ENCODE results near the gene FBXO3. TPM values are rescaled to one million over a fixed set of nuclear protein-coding genes. Genes with fewer than 3 reads are reported as not detected.
A peak's percentile ranks its signal among the peaks of the same experiment; 100 is the strongest.
"Not testable (repeated sequence)": the region's sequence is repeated elsewhere in the genome, so short reads cannot be mapped to it uniquely, and the experiment has no call there.

FBXO3 gene
- total RNA-seq, 1 experiment from 2014 or later = 17.9 TPM

- no peak for DNase-seq
Observed at GRCh38 chr11:33743291-33743690, 31.0 kb downstream of the FBXO3 start.

DNA sequence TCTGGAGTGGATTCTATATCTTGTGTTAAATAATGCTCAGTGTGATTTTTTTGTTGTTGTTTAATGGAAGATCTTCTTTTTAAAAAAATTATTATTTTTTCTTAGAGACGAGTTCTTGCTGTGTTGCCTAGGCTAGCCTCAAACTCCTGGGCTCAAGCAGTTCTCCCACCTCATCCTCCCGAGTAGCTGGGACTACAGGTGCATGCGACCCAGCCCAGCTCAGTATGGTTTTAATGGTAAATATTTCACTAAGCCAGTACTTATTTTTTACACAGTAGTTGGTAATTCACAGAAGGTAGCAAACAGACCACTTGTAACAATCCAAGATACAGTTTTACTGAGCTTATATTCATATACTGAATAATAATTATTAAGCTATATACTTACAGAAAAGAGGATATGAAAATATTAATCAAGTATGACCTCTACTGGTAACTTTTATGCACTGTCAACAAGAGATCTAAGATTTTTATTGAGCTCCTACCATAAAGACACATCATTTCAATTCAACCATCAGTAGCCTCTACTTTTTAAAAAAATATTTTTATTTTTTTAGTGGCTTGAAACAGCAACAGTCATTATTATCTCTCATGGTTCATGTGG, 32.0 kb downstream of the FBXO3 start:
- Histone ChIP-seq H3K36me3 (replicated peaks; ENCODE audit: control insufficient read depth, insufficient read depth, low read length) (no peaks in the 10 kb centered on the region), H3K4me3 (ENCODE audit: insufficient read depth, low read depth, low read length) (no peak overlapping the region), H3K27me3 (ENCODE audit: control insufficient read depth, insufficient read depth, low read length) (no peaks in the 10 kb centered on the region)
- no peak for DNase-seq

More at GRCh38 chr11:33743291-33743690, 31.0 kb downstream of the FBXO3 start:
- no peaks in the 10 kb centered on the region for H3K36me3 ChIP-seq (replicated peaks; ENCODE audit: control insufficient read depth, insufficient read depth, low read length)
- no peak overlapping the region for H3K4me3 ChIP-seq (ENCODE audit: insufficient read depth, low read depth, low read length)
- H3K27me3 ChIP-seq (ENCODE audit: control insufficient read depth, insufficient read depth, low read length) = no peaks in the 10 kb centered on the region

GRCh38 chr11:33741806-33742205, 32.5 kb downstream of the FBXO3 start:
- no peaks in the 10 kb centered on the region for H3K27me3 ChIP-seq (ENCODE audit: control insufficient read depth, insufficient read depth, low read length)
- H3K36me3 ChIP-seq (replicated peaks; ENCODE audit: control insufficient read depth, insufficient read depth, low read length) = no peaks in the 10 kb centered on the region
- DNase-seq = no peak
- H3K4me3 ChIP-seq (ENCODE audit: insufficient read depth, low read depth, low read length) = no peak overlapping the region

DNA sequence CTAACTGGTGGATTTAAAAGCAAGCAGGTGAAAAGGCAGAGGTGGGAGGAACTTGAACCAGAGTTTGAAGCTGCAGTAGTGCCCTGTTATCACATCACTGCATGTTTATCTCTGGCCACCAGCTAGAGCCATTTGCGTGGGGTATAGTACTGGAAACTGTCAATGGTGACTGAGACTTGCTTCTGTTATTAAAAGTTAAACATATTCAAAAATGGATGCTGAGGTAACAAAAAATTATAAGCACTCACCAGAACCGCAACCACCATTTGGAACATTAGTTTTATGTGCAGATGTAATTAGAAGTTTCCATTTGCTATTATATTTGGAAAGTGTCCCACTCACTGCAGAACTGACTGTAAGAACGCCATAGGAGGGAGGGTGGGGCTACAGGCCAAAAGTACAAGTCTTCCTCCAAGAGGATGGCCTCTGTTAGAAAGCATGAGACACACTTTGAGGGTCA, 36.9 kb downstream of the FBXO3 start:
- no peak for DNase-seq
- no peak overlapping the region for H3K4me3 ChIP-seq (ENCODE audit: insufficient read depth, low read depth, low read length)

GRCh38 chr11:33736148-33736812, 38.0 kb downstream of the FBXO3 start, which contains the start of gene CD59:
CD59 (minus strand) TSS chr11:33736423; CDS start chr11:33722445, 13,978 bp downstream.
- Histone ChIP-seq H3K4me3 (ENCODE audit: insufficient read depth, low read depth, low read length) (peak within 1 kb of the TSS; percentile 80), H3K27me3 (ENCODE audit: control insufficient read depth, insufficient read depth, low read length) (peaks cover 14% of the 10 kb centered on the region; the same call in 1 of the 2 replicates), H3K36me3 (replicated peaks; ENCODE audit: control insufficient read depth, insufficient read depth, low read length) (no peaks in the 10 kb centered on the region)
- peak; percentile 98 for DNase-seq

More for the DNA sequence above, 36.9 kb downstream of the FBXO3 start:
- H3K27me3 ChIP-seq (ENCODE audit: control insufficient read depth, insufficient read depth, low read length) = peaks cover 14% of the 10 kb centered on the region; the same call in 1 of the 2 replicates
- no peaks in the 10 kb centered on the region for H3K36me3 ChIP-seq (replicated peaks; ENCODE audit: control insufficient read depth, insufficient read depth, low read length)

GRCh38 chr11:33735271-33736147, 38.8 kb downstream of the FBXO3 start:
- no peak for DNase-seq
- H3K4me3 ChIP-seq (ENCODE audit: insufficient read depth, low read depth, low read length) = peak overlapping the region; percentile 80
- H3K27me3 ChIP-seq (ENCODE audit: control insufficient read depth, insufficient read depth, low read length) = peaks cover 14% of the 10 kb centered on the region; the same call in 1 of the 2 replicates
- no peaks in the 10 kb centered on the region for H3K36me3 ChIP-seq (replicated peaks; ENCODE audit: control insufficient read depth, insufficient read depth, low read length)

DNA sequence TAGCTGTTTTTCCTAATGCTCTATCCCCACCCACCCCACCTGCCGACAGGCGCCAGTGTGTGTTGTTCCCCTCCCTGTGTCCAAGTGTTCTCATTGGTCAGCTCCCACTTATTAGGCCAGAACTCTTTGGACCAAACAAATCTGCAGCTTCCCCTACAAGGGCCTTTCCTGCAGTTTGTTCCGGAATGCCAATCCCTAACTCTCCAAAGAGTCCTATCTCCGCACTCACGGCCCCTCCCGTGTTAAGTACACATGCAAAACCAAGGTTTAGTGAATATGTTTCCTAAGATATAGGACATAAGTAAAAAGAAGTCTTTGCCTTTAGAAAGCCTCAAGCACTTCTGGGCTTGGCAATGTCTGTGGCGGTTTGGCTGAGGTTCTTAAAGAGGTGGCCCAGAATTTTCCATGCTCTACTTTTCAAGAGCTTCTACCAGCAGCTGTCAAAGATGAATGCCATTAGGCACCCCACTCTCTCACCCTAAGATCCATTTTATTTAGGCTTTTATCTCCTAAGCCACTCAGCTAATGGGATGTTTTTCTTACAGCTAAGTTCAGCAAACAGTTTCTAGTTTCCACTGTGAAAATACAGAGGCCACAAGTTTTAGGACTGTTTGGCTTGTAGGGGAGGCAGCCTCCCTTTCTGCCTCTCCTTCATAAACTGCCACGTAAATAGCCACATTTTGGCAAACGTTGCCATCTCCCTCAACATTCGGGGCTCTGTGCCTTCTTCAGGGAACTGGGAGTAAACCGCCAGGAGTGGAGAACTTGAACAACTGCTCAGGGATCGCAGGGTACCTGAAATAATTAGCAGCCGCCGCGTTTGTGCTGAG, 39.7 kb downstream of the FBXO3 start:
- Histone ChIP-seq H3K27me3 (ENCODE audit: control insufficient read depth, insufficient read depth, low read length) (peaks cover 14% of the 10 kb centered on the region; the same call in 1 of the 2 replicates), H3K36me3 (replicated peaks; ENCODE audit: control insufficient read depth, insufficient read depth, low read length) (no peaks in the 10 kb centered on the region), H3K4me3 (ENCODE audit: insufficient read depth, low read depth, low read length) (peak overlapping the region; percentile 80)
- no peak for DNase-seq

GRCh38 chr11:33733980-33734379, 40.3 kb downstream of the FBXO3 start:
- Histone ChIP-seq H3K36me3 (replicated peaks; ENCODE audit: control insufficient read depth, insufficient read depth, low read length) (no peaks in the 10 kb centered on the region), H3K4me3 (ENCODE audit: insufficient read depth, low read depth, low read length) (no peak overlapping the region), H3K27me3 (ENCODE audit: control insufficient read depth, insufficient read depth, low read length) (peaks cover 14% of the 10 kb centered on the region; the same call in 1 of the 2 replicates)
- no peak for DNase-seq

- Histone ChIP-seq H3K36me3 (replicated peaks; ENCODE audit: control insufficient read depth, insufficient read depth, low read length) (no peaks in the 10 kb centered on the region), H3K27me3 (ENCODE audit: control insufficient read depth, insufficient read depth, low read length) (peaks cover 14% of the 10 kb centered on the region; the same call in 1 of the 2 replicates), H3K4me3 (ENCODE audit: insufficient read depth, low read depth, low read length) (no peak overlapping the region)
- no peak for DNase-seq
Observed at GRCh38 chr11:33731723-33732531, 42.4 kb downstream of the FBXO3 start.

DNA sequence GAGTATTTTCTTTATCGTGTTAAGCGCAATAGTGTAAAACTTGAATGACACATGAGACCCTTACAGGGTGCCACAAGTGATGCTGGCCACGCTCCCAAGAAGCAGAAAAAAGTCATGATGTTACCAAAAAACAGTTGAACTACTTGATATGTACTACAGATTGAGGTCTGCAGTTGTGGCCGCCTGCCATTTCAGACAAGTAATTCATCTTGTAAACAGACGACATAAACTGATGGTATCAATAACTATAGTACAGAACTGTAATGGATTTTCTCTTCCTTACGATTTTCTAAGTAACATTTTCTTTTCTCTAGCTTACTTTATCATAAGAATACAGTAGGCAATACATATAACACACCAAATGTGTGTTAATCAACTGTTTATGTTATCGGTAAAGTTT, 43.6 kb downstream of the FBXO3 start:
- no peak overlapping the region for H3K4me3 ChIP-seq (ENCODE audit: insufficient read depth, low read depth, low read length)
- no peak for DNase-seq
- H3K27me3 ChIP-seq (ENCODE audit: control insufficient read depth, insufficient read depth, low read length) = peaks cover 11% of the 10 kb centered on the region; the same call in 1 of the 2 replicates
- H3K36me3 ChIP-seq (replicated peaks; ENCODE audit: control insufficient read depth, insufficient read depth, low read length) = no peaks in the 10 kb centered on the region

- H3K4me3 ChIP-seq (ENCODE audit: insufficient read depth, low read depth, low read length); H3K36me3 ChIP-seq (replicated peaks; ENCODE audit: control insufficient read depth, insufficient read depth, low read length); H3K27me3 ChIP-seq (ENCODE audit: control insufficient read depth, insufficient read depth, low read length); DNase-seq: not testable (repeated sequence)
Observed at GRCh38 chr11:33729072-33729664, 45.2 kb downstream of the FBXO3 start.

DNA sequence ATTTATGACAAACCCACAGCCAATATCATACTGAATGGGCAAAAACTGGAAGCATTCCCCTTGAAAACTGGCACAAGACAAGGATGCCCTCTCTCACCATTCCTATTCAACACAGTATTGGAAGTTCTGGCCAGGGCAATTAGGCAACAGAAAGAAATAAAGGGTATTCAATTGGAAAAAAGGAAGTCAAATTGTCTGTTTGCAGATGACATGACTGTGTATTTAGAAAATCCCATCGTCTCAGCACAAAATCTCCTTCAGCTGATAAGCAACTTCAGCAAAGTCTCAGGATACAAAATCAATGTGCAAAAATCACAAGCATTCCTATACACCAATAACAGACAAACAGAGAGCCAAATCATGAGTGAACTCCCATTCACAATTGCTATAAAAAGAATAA, 46.8 kb downstream of the FBXO3 start:
- not testable (repeated sequence) for H3K36me3 ChIP-seq (replicated peaks; ENCODE audit: control insufficient read depth, insufficient read depth, low read length); H3K4me3 ChIP-seq (ENCODE audit: insufficient read depth, low read depth, low read length); H3K27me3 ChIP-seq (ENCODE audit: control insufficient read depth, insufficient read depth, low read length); DNase-seq

DNA sequence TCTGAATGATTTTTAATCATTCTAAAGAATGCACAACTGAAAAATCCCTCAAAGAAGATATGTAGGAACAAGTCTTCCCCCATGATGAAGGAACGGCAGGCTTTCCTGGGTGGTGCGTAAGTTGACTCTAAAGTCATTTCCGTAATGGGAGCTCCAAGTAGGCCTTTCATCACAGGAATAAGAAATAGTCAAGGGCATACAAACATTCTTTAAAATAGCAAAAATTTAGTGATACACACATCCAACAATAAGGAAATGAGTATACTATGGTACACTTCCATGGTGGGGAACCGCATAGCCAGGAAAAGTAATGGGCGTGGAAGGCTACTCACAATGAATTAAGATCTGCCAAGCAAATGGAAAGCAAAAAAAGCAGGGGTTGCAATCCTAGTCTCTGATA, 48.8 kb downstream of the FBXO3 start:
- H3K27me3 ChIP-seq (ENCODE audit: control insufficient read depth, insufficient read depth, low read length) = no peaks in the 10 kb centered on the region
- no peak overlapping the region for H3K4me3 ChIP-seq (ENCODE audit: insufficient read depth, low read depth, low read length)
- DNase-seq = no peak
- H3K36me3 ChIP-seq (replicated peaks; ENCODE audit: control insufficient read depth, insufficient read depth, low read length) = no peaks in the 10 kb centered on the region; the same call in 1 of the 2 replicates
